Kidney epithelial cell (primary cell): ENCODE data around the gene COLGALT1. TPM values are rescaled to one million over a fixed set of nuclear protein-coding genes. Genes with fewer than 3 reads are reported as not detected.

Experiments
- DNase-seq: peaks from one replicate; pipeline ENCODE4 v3.0.0-alpha.2; 2010; ENCODE audit warnings: low read depth
- H3K27me3 ChIP-seq: 2 replicates; pipeline ENCODE4 v1.6.0; 2011; ENCODE audit warnings: low read length; ENCODE audit not compliant: control insufficient read depth, insufficient read depth
- H3K36me3 ChIP-seq: 2 replicates; pipeline ENCODE4 v1.5.1; 2011; ENCODE audit warnings: low read length; ENCODE audit not compliant: control insufficient read depth, insufficient read depth
- H3K4me3 ChIP-seq: 2 replicates; pipeline ENCODE4 v1.5.1; 2011; ENCODE audit warnings: low read depth, mild to moderate bottlenecking, control low read depth, low read length
- total RNA-seq: library from RNA; depleted of rRNA; stranded (reverse); fragments of >200 nt; gene quantifications from 2 replicates; pipeline ENCODE4 v1.2.3, GENCODE V29; 2015
- TF ChIP-seq, protein P1 (sequence below): IDR thresholded peaks from 2 replicates; pipeline ENCODE4 v1.5.1; 2011; ENCODE audit warnings: mild to moderate bottlenecking, moderate library complexity, low read length, control low read depth, inconsistent platforms; ENCODE audit not compliant: insufficient read depth, poor library complexity, severe bottlenecking

Gene COLGALT1
- total RNA-seq, 1 donor from 2014 or later = 68.4 TPM

- H3K27me3 ChIP-seq = no peaks in the 10 kb centered on the region
- TF ChIP-seq, protein P1, sequence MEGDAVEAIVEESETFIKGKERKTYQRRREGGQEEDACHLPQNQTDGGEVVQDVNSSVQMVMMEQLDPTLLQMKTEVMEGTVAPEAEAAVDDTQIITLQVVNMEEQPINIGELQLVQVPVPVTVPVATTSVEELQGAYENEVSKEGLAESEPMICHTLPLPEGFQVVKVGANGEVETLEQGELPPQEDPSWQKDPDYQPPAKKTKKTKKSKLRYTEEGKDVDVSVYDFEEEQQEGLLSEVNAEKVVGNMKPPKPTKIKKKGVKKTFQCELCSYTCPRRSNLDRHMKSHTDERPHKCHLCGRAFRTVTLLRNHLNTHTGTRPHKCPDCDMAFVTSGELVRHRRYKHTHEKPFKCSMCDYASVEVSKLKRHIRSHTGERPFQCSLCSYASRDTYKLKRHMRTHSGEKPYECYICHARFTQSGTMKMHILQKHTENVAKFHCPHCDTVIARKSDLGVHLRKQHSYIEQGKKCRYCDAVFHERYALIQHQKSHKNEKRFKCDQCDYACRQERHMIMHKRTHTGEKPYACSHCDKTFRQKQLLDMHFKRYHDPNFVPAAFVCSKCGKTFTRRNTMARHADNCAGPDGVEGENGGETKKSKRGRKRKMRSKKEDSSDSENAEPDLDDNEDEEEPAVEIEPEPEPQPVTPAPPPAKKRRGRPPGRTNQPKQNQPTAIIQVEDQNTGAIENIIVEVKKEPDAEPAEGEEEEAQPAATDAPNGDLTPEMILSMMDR = no peak
- DNase-seq = no peak
- H3K36me3 ChIP-seq = peaks cover 2% of the 10 kb centered on the region
- H3K4me3 ChIP-seq = no peak overlapping the region
Measured at GRCh38 chr19:17556995-17557394, 1.5 kb downstream of the COLGALT1 start.

GRCh38 chr19:17557466-17557865 is 2.0 kb downstream of the COLGALT1 start:
- no peak overlapping the region for H3K4me3 ChIP-seq
- DNase-seq = no peak
- no peaks in the 10 kb centered on the region for H3K27me3 ChIP-seq
- H3K36me3 ChIP-seq = peaks cover 2% of the 10 kb centered on the region
- TF ChIP-seq, protein P1 = no peak

GRCh38 chr19:17560205-17560595 is 4.8 kb downstream of the COLGALT1 start:
- DNase-seq = no peak
- no peaks in the 10 kb centered on the region for H3K27me3 ChIP-seq
- H3K36me3 ChIP-seq = peaks cover 2% of the 10 kb centered on the region
- TF ChIP-seq, protein P1 = no peak
- no peak overlapping the region for H3K4me3 ChIP-seq

- TF ChIP-seq, protein P1 = no peak
- Histone ChIP-seq H3K36me3 (peaks cover 2% of the 10 kb centered on the region), H3K27me3 (no peaks in the 10 kb centered on the region), H3K4me3 (no peak overlapping the region)
- no peak for DNase-seq
Measured at GRCh38 chr19:17562097-17562496, 6.6 kb downstream of the COLGALT1 start.

DNA sequence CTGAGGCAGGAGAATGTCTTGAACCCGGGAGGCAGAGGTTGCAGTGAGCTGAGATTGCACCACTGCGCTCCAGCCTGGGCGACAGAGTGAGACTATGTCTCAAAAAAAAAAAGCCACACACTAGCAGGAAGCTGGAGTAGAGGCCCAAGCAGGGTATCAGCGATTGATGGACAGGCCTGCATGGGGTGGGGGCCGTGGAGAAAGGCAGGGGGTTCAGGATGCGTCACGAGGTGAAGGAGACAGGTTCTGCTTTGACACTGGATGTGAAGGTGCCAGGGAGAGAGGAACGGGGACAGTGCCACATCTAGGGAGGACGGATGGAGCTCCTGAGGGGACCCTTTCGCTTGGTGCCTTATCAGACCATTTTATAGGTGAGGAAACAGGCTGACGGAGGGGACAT is 7.1 kb downstream of the COLGALT1 start:
- DNase-seq = no peak
- TF ChIP-seq, protein P1 = no peak
- Histone ChIP-seq H3K27me3 (no peaks in the 10 kb centered on the region), H3K4me3 (no peak overlapping the region), H3K36me3 (peaks cover 2% of the 10 kb centered on the region)

DNA sequence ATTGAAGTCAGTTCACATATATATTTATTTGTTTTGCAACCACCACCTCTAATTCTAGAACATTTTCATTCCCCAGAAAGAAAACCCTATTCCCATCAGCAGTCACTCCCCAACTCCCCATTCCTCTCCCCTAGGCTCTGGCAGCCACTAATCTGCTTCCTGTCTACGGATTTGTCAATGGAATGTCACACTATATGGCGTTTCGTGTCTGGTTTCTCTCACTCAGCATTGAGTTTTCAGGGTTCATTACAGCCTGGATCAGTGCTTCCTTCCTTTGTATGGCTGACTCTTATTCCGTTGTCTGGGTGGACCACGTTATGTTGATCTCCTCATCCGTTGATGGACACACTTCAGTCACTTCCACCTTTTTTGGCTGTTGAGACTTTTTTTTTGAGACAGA is 9.3 kb downstream of the COLGALT1 start:
- TF ChIP-seq, protein P1 = no peak
- H3K4me3 ChIP-seq = no peak overlapping the region
- no peak for DNase-seq
- no peaks in the 10 kb centered on the region for H3K27me3 ChIP-seq
- H3K36me3 ChIP-seq = peaks cover 2% of the 10 kb centered on the region
